ENCODE measurements around the gene VAT1.

VAT1 gene

DNA sequence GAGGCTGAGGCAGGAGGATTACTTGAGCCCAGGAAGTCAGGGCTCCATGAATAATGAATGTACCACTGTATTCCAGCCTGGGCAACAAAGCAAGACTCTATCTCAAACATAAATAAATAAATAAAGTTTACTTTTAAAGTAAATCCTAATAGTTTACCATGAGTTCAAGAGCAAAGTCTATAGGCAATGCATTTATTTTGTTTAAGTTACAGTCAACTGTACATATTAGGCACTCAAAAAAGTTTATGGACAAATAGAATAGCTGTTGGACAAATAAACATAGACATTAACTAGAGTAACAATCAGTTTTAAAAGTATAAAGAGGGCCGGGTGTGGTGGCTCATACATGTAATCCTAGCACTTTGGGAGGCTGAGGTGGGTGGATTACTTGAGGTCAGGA, 54.3 kb downstream of the VAT1 start:
- DNase-seq: no peak

Measured in stimulated activated CD8-positive, alpha-beta memory T cell treated with anti-CD3 and anti-CD28 coated beads, Interleukin-4, amount 100 ng/mL, for 48 hours (primary cell).